Smooth muscle cell (in vitro differentiated cells): ENCODE results near the gene CBL. TPM values are rescaled to one million over a fixed set of nuclear protein-coding genes. Genes with fewer than 3 reads are reported as not detected.

Source experiments
- DNase-seq: peaks from one replicate; lab custom pipeline; 2025; ENCODE audit not compliant: unreplicated experiment; lab: John Stamatoyannopoulos, UW
- H2AFZ ChIP-seq: fragments of 200-600 bp; sonication (generic); 2 replicates; pipeline ENCODE4 v1.6.0; 2016; ENCODE audit warnings: antibody characterized with exemption, low read depth, mild to moderate bottlenecking
- H3F3A ChIP-seq: fragments of 200-600 bp; sonication (generic); 2 replicates; pipeline ENCODE4 v1.6.0; 2017; ENCODE audit warnings: antibody characterized with exemption, low read depth
- H3K27ac ChIP-seq: fragments of 200-600 bp; sonication (generic); 2 replicates; pipeline ENCODE4 v1.5.1; 2016; ENCODE audit warnings: low read depth, mild to moderate bottlenecking
- H3K27me3 ChIP-seq: fragments of 200-600 bp; sonication (generic); 2 replicates; pipeline ENCODE4 v1.6.1; 2016; ENCODE audit warnings: low read depth, mild to moderate bottlenecking
- H3K36me3 ChIP-seq: fragments of 200-600 bp; sonication (generic); 2 replicates; pipeline ENCODE4 v1.5.1; 2016; ENCODE audit warnings: low read depth
- H3K4me1 ChIP-seq: fragments of 200-600 bp; sonication (generic); 2 replicates; pipeline ENCODE4 v1.5.1; 2016; ENCODE audit warnings: low read depth
- H3K4me2 ChIP-seq: fragments of 200-600 bp; sonication (generic); 2 replicates; pipeline ENCODE4 v1.6.0; 2016; ENCODE audit warnings: mild to moderate bottlenecking
- H3K4me3 ChIP-seq: fragments of 200-600 bp; sonication (generic); 2 replicates; pipeline ENCODE4 v1.5.1; 2016; ENCODE audit warnings: mild to moderate bottlenecking
- H3K79me2 ChIP-seq: fragments of 200-600 bp; sonication (generic); 2 replicates; pipeline ENCODE4 v1.6.0; 2016; ENCODE audit warnings: low read depth, mild to moderate bottlenecking
- H3K9ac ChIP-seq: fragments of 200-600 bp; sonication (generic); 2 replicates; pipeline ENCODE4 v1.6.0; 2016; ENCODE audit warnings: low read depth
- H3K9me3 ChIP-seq: fragments of 200-600 bp; sonication (generic); replicated peaks from 2 replicates; pipeline ENCODE4 v1.5.1; 2016; ENCODE audit warnings: low read depth
- H4K20me1 ChIP-seq: fragments of 200-600 bp; sonication (generic); 2 replicates; pipeline ENCODE4 v1.6.0; 2016; ENCODE audit warnings: low read depth
- WGBS: methylation state at CpG from one replicate; pipeline ENCODE4 v1.1.7; 2016; ENCODE audit warnings: low lambda C conversion rate; 5-methylcytosine and 5-hydroxymethylcytosine counted together
- polyA plus RNA-seq: library from polyadenylated mRNA; unstranded; fragments of >200 nt; fragmentation: Nextera tagmentation; extraction: Ambion mirVana; gene quantifications from 2 replicates; pipeline ENCODE4 v1.2.1, GENCODE V29; 2016
- total RNA-seq: library from RNA; depleted of rRNA; stranded (reverse); fragments of >200 nt; gene quantifications from 2 replicates; pipeline ENCODE4 v1.2.3, GENCODE V29; 2014
- TF ChIP-seq, protein P1 (sequence below): fragments of 200-600 bp; sonication (generic); IDR thresholded peaks from 2 replicates; pipeline ENCODE4 v1.5.1; 2017; ENCODE audit warnings: borderline replicate concordance, mild to moderate bottlenecking, antibody characterized with exemption; ENCODE audit not compliant: insufficient read depth, poor library complexity, severe bottlenecking

Gene CBL
- total and polyA plus RNA-seq, 2 experiments from 2014 or later, result 5.0 to 18.9 TPM

DNA sequence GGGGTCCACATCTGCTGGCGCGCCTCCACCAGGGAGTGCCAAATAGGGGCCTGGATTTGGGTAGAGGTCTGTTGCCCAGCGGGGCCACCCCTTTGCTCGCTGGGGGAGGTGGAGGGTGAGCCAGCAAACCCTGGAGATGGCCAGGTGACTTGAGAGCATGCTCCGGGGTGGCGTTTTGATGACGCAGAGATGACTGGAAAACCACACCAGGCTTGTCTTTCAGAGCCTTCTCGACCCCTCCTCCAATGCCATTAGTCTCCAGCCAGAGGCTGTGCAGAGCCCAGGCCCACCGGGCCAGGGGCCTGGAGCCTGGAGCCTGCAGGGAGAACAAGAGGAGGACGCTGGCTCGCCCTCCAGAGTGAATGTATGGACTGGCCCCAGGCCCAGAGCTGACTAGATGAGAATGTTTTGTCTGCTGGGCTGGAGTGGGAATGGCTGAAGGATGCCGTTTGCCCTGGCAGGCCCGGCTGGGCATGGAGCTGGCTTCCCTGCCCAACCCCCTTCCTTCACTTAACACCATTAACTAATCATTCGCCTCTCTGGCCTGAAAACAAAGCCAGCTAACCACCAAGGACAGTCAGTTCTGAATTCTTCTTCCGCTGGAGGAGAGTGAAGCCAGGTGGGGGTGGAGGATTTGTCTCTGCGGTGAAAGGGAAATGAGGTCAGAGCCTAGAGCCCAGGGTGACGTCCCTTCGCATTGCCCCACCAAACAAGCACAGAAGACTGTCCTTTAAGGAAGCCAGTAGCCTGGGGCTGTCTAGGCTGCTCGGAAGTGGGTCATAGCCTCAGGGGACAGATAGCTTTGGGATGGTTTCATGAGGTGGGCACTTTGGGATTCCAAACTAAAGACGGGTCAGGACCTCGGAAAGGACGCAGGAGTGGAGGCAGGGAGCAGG, 112.3 kb downstream of the CBL start:
- no peak for DNase-seq
- TF ChIP-seq, protein P1, sequence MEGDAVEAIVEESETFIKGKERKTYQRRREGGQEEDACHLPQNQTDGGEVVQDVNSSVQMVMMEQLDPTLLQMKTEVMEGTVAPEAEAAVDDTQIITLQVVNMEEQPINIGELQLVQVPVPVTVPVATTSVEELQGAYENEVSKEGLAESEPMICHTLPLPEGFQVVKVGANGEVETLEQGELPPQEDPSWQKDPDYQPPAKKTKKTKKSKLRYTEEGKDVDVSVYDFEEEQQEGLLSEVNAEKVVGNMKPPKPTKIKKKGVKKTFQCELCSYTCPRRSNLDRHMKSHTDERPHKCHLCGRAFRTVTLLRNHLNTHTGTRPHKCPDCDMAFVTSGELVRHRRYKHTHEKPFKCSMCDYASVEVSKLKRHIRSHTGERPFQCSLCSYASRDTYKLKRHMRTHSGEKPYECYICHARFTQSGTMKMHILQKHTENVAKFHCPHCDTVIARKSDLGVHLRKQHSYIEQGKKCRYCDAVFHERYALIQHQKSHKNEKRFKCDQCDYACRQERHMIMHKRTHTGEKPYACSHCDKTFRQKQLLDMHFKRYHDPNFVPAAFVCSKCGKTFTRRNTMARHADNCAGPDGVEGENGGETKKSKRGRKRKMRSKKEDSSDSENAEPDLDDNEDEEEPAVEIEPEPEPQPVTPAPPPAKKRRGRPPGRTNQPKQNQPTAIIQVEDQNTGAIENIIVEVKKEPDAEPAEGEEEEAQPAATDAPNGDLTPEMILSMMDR, result no peak
- Histone ChIP-seq H3K79me2 (no peaks in the 10 kb centered on the region), H2AFZ (peak overlapping the region; percentile 40), H3K27me3 (no peaks in the 10 kb centered on the region), H3K27ac (peak overlapping the region; percentile 69), H3K9ac (peak overlapping the region; percentile 27), H3F3A (peaks cover 38% of the 10 kb centered on the region), H4K20me1 (no peaks in the 10 kb centered on the region), H3K4me3 (no peak overlapping the region), H3K36me3 (no peaks in the 10 kb centered on the region), H3K9me3 (no peaks in the 10 kb centered on the region), H3K4me2 (peak overlapping the region; percentile 100), H3K4me1 (peaks cover 61% of the 10 kb centered on the region)
- 32% methylated on average over 22 of the region's 22 CpGs for WGBS

DNA sequence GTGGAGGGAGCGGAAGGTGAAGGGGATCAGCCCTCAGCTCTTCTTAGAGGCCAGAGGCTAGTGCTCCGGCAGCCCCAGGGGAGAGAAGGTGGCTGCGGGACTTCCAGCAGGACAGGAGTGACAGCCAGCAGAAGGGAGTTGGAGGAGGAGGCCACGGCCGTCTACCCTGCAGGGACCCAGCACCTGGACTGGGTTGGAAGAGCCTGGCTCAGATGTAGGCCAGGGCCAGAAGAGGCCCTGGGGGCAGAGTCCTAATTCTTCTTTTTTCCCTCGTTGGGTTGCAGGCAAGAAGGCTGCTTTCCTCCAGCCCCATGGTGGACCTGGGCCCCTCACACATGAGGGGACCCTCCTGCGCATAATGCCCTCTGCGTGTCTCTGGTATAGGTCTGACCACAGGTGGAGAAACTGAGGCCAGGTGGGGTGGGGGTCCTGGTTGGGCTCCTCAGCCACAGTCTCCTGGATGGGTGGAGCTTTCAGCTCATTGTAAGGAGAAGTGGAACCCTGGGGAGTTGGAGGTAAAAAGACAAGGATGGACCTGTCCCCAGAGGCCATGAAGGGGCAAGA, 113.1 kb downstream of the CBL start:
- no peak overlapping the region for H3K9ac ChIP-seq
- peaks cover 61% of the 10 kb centered on the region for H3K4me1 ChIP-seq
- peaks cover 43% of the 10 kb centered on the region for H3F3A ChIP-seq
- H3K36me3 ChIP-seq, result no peaks in the 10 kb centered on the region
- TF ChIP-seq, protein P1, result no peak
- H3K4me2 ChIP-seq, result peak overlapping the region; percentile 100
- H3K27me3 ChIP-seq, result no peaks in the 10 kb centered on the region
- peak overlapping the region; percentile 40 for H2AFZ ChIP-seq
- DNase-seq, result no peak
- no peak overlapping the region for H3K4me3 ChIP-seq
- no peaks in the 10 kb centered on the region for H3K9me3 ChIP-seq
- 66% methylated on average over 8 of the region's 8 CpGs for WGBS
- H3K27ac ChIP-seq, result peak overlapping the region; percentile 69
- H4K20me1 ChIP-seq, result no peaks in the 10 kb centered on the region
- H3K79me2 ChIP-seq, result no peaks in the 10 kb centered on the region

DNA sequence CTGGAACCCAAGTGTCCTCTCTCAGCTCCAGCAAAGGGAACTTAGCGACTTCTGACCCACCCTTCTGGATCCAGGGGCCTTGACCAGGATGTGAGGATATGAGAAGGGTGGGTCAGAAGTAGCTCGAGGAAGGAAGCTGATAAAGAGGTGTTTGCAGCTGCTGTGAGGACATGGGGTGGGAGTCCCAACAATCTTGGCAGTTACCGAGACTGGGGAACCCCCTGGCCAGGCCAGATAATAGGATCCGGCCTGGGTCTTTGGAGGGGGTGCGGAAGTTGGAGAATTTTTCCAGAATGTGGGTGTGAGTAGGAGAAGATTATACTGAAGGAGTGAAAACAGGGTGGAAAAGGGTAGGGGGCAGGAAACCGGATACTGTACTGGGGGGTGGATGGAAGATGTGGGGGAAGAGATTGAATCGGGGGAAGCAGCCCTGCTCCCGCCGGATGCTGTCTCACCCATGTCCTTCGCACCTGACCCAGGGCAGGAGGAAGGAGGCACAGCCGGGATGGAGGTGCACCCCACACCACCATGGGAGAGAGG, 113.6 kb downstream of the CBL start:
- WGBS, result 75% methylated on average over 11 of the region's 11 CpGs
- Histone ChIP-seq H3K9ac (no peak overlapping the region), H3K79me2 (no peaks in the 10 kb centered on the region), H3F3A (peaks cover 43% of the 10 kb centered on the region), H3K36me3 (no peaks in the 10 kb centered on the region), H3K27me3 (no peaks in the 10 kb centered on the region), H3K9me3 (no peaks in the 10 kb centered on the region), H3K4me3 (no peak overlapping the region), H3K4me2 (peak overlapping the region; percentile 100), H2AFZ (no peak overlapping the region), H3K27ac (peak overlapping the region; percentile 69), H4K20me1 (no peaks in the 10 kb centered on the region), H3K4me1 (peaks cover 61% of the 10 kb centered on the region)
- TF ChIP-seq, protein P1, result no peak
- DNase-seq, result no peak
